GM12892 (cell line): ENCODE results near the gene FMC1.

Experiments used
- POLR2AphosphoS5 ChIP-seq: IDR thresholded peaks from 2 replicates; pipeline ENCODE4 v1.6.1; 2011; ENCODE audit warnings: low read depth, low read length, control low read depth
- TAF1 ChIP-seq: IDR thresholded peaks from 2 replicates; pipeline ENCODE4 v1.6.1; 2011; ENCODE audit warnings: low read depth, mild to moderate bottlenecking, control low read depth, low read length, borderline replicate concordance

DNA sequence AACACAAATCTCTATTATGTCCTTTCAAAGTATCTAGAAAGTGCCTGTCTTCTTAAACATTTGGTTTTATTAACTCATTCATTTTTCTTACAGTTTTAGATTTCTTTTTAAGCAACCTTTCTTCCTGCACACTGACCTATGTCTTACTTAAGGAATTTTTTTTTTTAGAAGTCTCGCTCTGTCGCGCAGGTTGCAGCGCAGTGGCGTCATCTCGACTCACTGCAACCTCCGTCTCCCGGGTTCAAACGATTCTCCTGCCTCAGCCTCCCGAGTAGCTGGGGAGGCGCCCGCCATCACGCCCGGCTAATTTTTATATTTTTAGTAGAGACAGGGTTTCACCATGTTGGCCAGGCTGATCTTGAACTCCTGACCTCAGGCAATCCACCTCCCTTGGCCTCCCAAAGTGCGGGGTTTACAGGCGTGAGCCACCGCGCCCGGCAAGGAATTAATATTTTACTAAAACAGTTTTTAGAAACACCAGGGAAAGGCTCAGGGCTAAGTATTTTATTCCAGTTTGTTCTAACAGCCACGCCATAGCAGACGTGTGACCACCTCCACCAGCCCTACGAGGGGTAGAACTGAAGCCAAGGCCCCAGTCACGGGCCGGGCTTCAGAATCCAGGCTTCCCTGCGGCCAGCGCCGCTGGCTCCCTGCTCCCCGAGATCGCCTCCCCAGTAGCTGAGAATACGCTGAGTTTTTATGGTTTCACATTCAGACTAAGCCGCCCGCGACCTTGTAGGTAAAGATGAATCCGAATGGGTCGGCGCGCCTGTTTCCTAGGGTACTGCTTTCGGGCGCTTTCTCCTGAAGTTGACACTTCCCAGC lies 17.6 kb downstream of the FMC1 start:
- TF ChIP-seq POLR2AphosphoS5, result no peak
- TF ChIP-seq TAF1, result no peak
